Bronchial epithelial cell (primary cell): ENCODE measurements around the gene SEC14L2. TPM values are rescaled to one million over a fixed set of nuclear protein-coding genes. Genes with fewer than 3 reads are reported as not detected.

Experiments
- DNase-seq: peaks from one replicate; pipeline ENCODE4 v3.0.0-alpha.2; 2010; ENCODE audit warnings: low read depth
- FAIRE-seq: peaks from 2 replicates; lab custom pipeline; 2011; peaks lifted over from hg19 to GRCh38; lab: Jason Lieb, UNC
- H3K27me3 ChIP-seq: 2 replicates; pipeline ENCODE4 v1.5.1; 2011; ENCODE audit warnings: low read length; ENCODE audit not compliant: control insufficient read depth, insufficient read depth
- H3K36me3 ChIP-seq: 2 replicates; pipeline ENCODE4 v1.5.1; 2011; ENCODE audit warnings: low read length; ENCODE audit not compliant: control insufficient read depth, insufficient read depth
- H3K4me3 ChIP-seq: 2 replicates; pipeline ENCODE4 v1.5.1; 2011; ENCODE audit warnings: mild to moderate bottlenecking, low read depth, low read length, control low read depth
- CTCF ChIP-seq: IDR thresholded peaks from 2 replicates; pipeline ENCODE4 v1.5.1; 2011; ENCODE audit warnings: mild to moderate bottlenecking, moderate library complexity, low read length, control low read depth, inconsistent platforms; ENCODE audit not compliant: insufficient read depth, severe bottlenecking
- total RNA-seq: library from RNA; depleted of rRNA; stranded (reverse); fragments of >200 nt; gene quantifications from 2 replicates; pipeline ENCODE4 v1.2.1, GENCODE V29; 2014

The SEC14L2 gene
- total RNA-seq, 1 donor from 2014 or later, result 34.5 TPM

- Histone ChIP-seq H3K27me3 (no peaks in the 10 kb centered on the region), H3K36me3 (peaks cover 1% of the 10 kb centered on the region), H3K4me3 (peak within 1 kb of the TSS; percentile 51)
- TF ChIP-seq CTCF, result peak; percentile 87
- DNase-seq (peak; percentile 27), FAIRE-seq (no peak)
Observed at GRCh38 chr22:30386960-30387827, 9.6 kb upstream of the SEC14L2 start, which contains the start of gene RNF215. Gene RNF215 (minus strand): TSS chr22:30387411. CDS start chr22:30387313, 98 bp downstream.

- H3K4me3 ChIP-seq, result no peak overlapping the region
- DNase-seq (peak; percentile 61), FAIRE-seq (peak; percentile 84)
Observed at GRCh38 chr22:30390974-30391691, 5.7 kb upstream of the SEC14L2 start.

GRCh38 chr22:30392661-30393321 is 4.0 kb upstream of the SEC14L2 start:
- H3K4me3 ChIP-seq, result no peak overlapping the region
- TF ChIP-seq CTCF, result no peak
- no peak for FAIRE-seq
- no peaks in the 10 kb centered on the region for H3K27me3 ChIP-seq
- DNase-seq, result no peak
- H3K36me3 ChIP-seq, result no peaks in the 10 kb centered on the region

More at GRCh38 chr22:30390974-30391691, 5.7 kb upstream of the SEC14L2 start:
- no peaks in the 10 kb centered on the region for H3K27me3 ChIP-seq
- TF ChIP-seq CTCF, result peak; percentile 88
- H3K36me3 ChIP-seq, result no peaks in the 10 kb centered on the region

GRCh38 chr22:30393322-30393680 is 3.5 kb upstream of the SEC14L2 start:
- H3K4me3 ChIP-seq, result no peak overlapping the region
- H3K27me3 ChIP-seq, result no peaks in the 10 kb centered on the region
- TF ChIP-seq CTCF, result no peak
- FAIRE-seq (no peak), DNase-seq (no peak)
- no peaks in the 10 kb centered on the region for H3K36me3 ChIP-seq

- Histone ChIP-seq H3K27me3 (no peaks in the 10 kb centered on the region), H3K4me3 (no peak overlapping the region), H3K36me3 (no peaks in the 10 kb centered on the region)
- no peak for DNase-seq
- TF ChIP-seq CTCF, result no peak
- FAIRE-seq, result no peak
Observed at GRCh38 chr22:30393885-30394284, 2.9 kb upstream of the SEC14L2 start.
